CD4-positive, alpha-beta memory T cell (primary cell): ENCODE measurements around the gene TRIL. TPM values are rescaled to one million over a fixed set of nuclear protein-coding genes. Genes with fewer than 3 reads are reported as not detected.
A peak's percentile ranks its signal among the peaks of the same experiment; 100 is the strongest.

Experiments used
- CTCF ChIA-PET: fragments of 350-600 bp; sonication (Branson Sonifier 250); formaldehyde crosslinking; loops from one replicate; lab custom pipeline; 2021; ENCODE audit warnings: inconsistent platforms; ENCODE audit not compliant: partially characterized antibody; lab: Charles Lee
- POLR2A ChIA-PET: fragments of 350-600 bp; sonication (Branson Sonifier 250); formaldehyde crosslinking; loops from one replicate; lab custom pipeline; 2021; ENCODE audit not compliant: partially characterized antibody; lab: Charles Lee
- DNase-seq, 5 donors: peaks; one replicate each; pipeline versions ENCODE4 v3.0.0 to v3.0.0-alpha.2; 2020 to 2022; ENCODE audit warnings: mixed read lengths in 1 of 5
- H3K27ac ChIP-seq: one replicate; pipeline ENCODE4 v1.7.0; 2013; ENCODE audit warnings: low read depth, low read length
- H3K27me3 ChIP-seq: 2 replicates; pipeline ENCODE4 v1.7.0; 2013; ENCODE audit warnings: mild to moderate bottlenecking, low read length, moderate library complexity; ENCODE audit not compliant: insufficient read depth
- H3K36me3 ChIP-seq: 2 replicates; pipeline ENCODE4 v1.7.0; 2013; ENCODE audit warnings: mild to moderate bottlenecking, low read length, moderate library complexity; ENCODE audit not compliant: insufficient read depth
- H3K4me1 ChIP-seq: 2 replicates; pipeline ENCODE4 v1.7.0; 2013; ENCODE audit warnings: mild to moderate bottlenecking, low read length, moderate library complexity; ENCODE audit not compliant: insufficient read depth
- H3K4me3 ChIP-seq, 2 donors: one replicate each; pipeline ENCODE4 v1.7.0; 2013; ENCODE audit warnings: low read length in 2 of 2, mild to moderate bottlenecking in 1 of 2
- H3K9me3 ChIP-seq, 2 donors: one replicate each; pipeline ENCODE4 v1.7.0; 2013; ENCODE audit warnings: low read length in 2 of 2, control low read depth in 1 of 2; ENCODE audit not compliant: control insufficient read depth in 1 of 2
- H3K27ac Mint-ChIP-seq, 7 donors: one replicate each; pipeline ENCODE4 v1.8.0; 2020 to 2021; ENCODE audit warnings: mixed read lengths in 7 of 7, mild to moderate bottlenecking in 6 of 7, inconsistent platforms in 3 of 7, moderate library complexity in 3 of 7
- H3K27me3 Mint-ChIP-seq, 2 donors: one replicate each; pipeline ENCODE4 v1.8.0; 2020 to 2021; ENCODE audit warnings: mixed read lengths in 2 of 2
- H3K36me3 Mint-ChIP-seq, 2 donors: one replicate each; pipeline ENCODE4 v1.8.0; 2020 to 2021; ENCODE audit warnings: mixed read lengths in 2 of 2, inconsistent platforms in 1 of 2, mild to moderate bottlenecking in 1 of 2
- H3K4me1 Mint-ChIP-seq, 4 donors: one replicate each; pipeline ENCODE4 v1.8.0; 2020 to 2021; ENCODE audit warnings: mixed read lengths in 4 of 4, mild to moderate bottlenecking in 1 of 4
- H3K4me3 Mint-ChIP-seq, 8 donors: one replicate each; pipeline ENCODE4 v1.8.0; 2020 to 2021; ENCODE audit warnings: mixed read lengths in 8 of 8, mild to moderate bottlenecking in 7 of 8, moderate library complexity in 6 of 8, inconsistent platforms in 3 of 8
- H3K9me3 Mint-ChIP-seq, 8 donors: one replicate each; pipeline ENCODE4 v1.8.0; 2020 to 2021; ENCODE audit warnings: mixed read lengths in 8 of 8, mild to moderate bottlenecking in 5 of 8, inconsistent platforms in 3 of 8, moderate library complexity in 1 of 8
- intact Hi-C: fragments of 100-400 bp; cut with micrococcal nuclease; formaldehyde crosslinking; loops from one replicate; pipeline ENCODE4 v1.15.1; 2023
- polyA plus RNA-seq, 2 donors: library from polyadenylated mRNA; unstranded; fragments of 300-500 nt; fragmentation: Illumina TruSeq; gene quantifications; one replicate each; pipeline ENCODE4 v1.2.3, GENCODE V29; 2021
- total RNA-seq, 2 experiments: library from RNA; stranded (reverse); gene quantifications; one replicate each; pipeline ENCODE4 v1.2.3, GENCODE V29; 2021

TRIL gene
- total and polyA plus RNA-seq, 4 experiments from 2014 or later, result not detected

DNA sequence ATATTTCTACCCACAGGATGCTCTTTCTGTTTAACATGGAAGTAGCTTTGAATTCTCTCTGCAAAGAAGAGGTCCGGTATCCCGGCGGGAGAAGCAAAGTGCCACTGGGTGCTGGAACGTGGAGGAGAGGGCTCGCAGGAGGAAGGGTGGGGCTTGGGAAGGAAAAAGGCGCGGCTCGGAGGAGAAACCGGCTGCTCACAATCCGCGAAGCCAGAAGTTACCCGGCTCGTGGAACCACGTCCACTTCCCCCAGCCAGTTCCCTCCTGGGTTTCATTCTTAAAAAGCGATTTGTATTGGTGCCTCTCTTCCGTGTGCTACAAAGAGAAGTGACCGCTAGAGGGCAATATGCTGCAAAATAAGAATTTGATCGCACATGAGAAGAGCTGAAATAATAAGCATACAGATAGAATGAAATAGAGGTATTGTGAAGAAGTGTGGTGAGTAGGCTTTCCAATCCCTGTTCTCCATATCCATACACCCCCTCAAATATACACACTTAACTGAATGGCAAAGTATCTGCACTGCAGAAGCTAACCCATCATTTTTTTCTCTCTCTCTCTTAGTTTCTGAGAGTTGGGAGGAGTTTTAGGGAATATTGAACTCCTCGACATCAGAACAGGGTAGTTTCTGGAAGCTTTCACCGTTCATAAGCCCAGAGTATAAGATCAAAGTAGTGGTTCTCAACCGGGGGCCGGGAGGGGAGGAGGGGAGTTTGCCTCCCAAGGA is 31.1 kb downstream of the TRIL start:
- peak overlapping the region in 6 of 7 donors; percentile 7 to 85 (median 76) for H3K27ac Mint-ChIP-seq
- Histone ChIP-seq H3K36me3 (no peaks in the 10 kb centered on the region), H3K27ac (peak overlapping the region; percentile 22), H3K4me1 (peaks cover 17% of the 10 kb centered on the region), H3K4me3 (peak overlapping the region; percentile 25 to 52), H3K9me3 (no peaks in the 10 kb centered on the region), H3K27me3 (no peaks in the 10 kb centered on the region)
- H3K9me3 Mint-ChIP-seq, result no peaks in the 10 kb centered on the region
- intact Hi-C loops, result loop anchor here (1.0 to 10.0 kb wide), 4 partner anchors 175 to 1138 kb away; no protein-coding TSS in a partner anchor
- H3K27me3 Mint-ChIP-seq, result peaks cover 2 to 6% of the 10 kb centered on the region in 2 donors
- peak overlapping the region; percentile 87 to 97 (median 92) for H3K4me3 Mint-ChIP-seq
- H3K4me1 Mint-ChIP-seq, result peaks cover 17 to 33% (median 28%) of the 10 kb centered on the region in 4 donors
- DNase-seq, result peak; percentile 57 to 64 (median 61)
- ChIA-PET POLR2A (no interaction called here), CTCF (interaction anchor here (0.5 to 9.4 kb wide), 23 partner anchors 13 to 489 kb away, joined by 3 to 215 read pairs (median 4); no protein-coding TSS in a partner anchor)
- H3K36me3 Mint-ChIP-seq, result peaks cover 0 to 1% of the 10 kb centered on the region in 2 donors

DNA sequence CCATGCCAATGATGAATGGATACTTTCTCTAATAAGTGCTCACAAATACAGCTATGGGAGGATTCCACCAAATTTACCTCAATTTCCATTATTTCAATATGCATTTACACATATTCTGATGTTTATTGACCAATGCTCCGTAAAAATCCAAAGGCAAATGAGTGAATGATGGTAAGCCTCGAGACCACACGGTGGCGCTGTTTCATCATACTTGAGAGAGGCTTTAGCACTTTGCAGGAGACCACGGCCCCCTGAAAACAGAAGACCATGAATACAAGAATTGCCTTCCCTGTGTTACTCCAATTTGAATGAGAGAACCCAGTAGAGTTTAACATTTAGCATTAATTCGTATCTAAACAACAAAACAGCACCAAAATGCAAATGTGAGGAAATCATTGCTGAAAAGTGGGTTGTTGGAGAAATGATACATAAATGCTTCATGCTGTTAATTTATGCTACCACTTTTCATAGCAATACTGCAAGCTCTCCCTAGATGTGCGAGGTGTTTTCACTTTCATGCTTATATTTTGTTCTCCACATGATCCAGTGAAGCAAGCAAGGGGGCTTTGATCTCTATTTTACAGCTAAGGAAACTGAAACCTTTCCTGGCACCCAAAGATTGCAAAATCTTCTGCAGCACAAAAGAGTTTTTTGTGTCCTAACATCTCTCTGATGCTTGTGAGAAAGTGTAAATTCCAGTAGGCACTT is 35.4 kb downstream of the TRIL start:
- POLR2A ChIA-PET, result no interaction called here
- peaks cover 18 to 31% (median 26%) of the 10 kb centered on the region in 4 donors for H3K4me1 Mint-ChIP-seq
- H3K9me3 ChIP-seq, result no peaks in the 10 kb centered on the region
- peak overlapping the region in 1 of 7 donors; percentile 63 for H3K27ac Mint-ChIP-seq
- H3K27me3 Mint-ChIP-seq, result peaks cover 0 to 2% of the 10 kb centered on the region in 2 donors
- H3K4me1 ChIP-seq, result peaks cover 18% of the 10 kb centered on the region
- no peak overlapping the region for H3K27ac ChIP-seq
- no peaks in the 10 kb centered on the region for H3K27me3 ChIP-seq
- intact Hi-C loops, result loop anchor here (1.0 to 10.0 kb wide), 4 partner anchors 180 to 1142 kb away; no protein-coding TSS in a partner anchor
- H3K4me3 Mint-ChIP-seq, result peak overlapping the region in 3 of 8 donors; percentile 5 to 47 (median 30)
- no peak overlapping the region for H3K4me3 ChIP-seq
- CTCF ChIA-PET, result interaction anchor here (0.8 to 9.4 kb wide), 27 partner anchors 8 to 494 kb away, joined by 3 to 215 read pairs (median 5); no protein-coding TSS in a partner anchor
- H3K36me3 Mint-ChIP-seq, result peaks cover 0 to 1% of the 10 kb centered on the region in 2 donors
- peak; percentile 44 to 52 (median 48) for DNase-seq
- no peaks in the 10 kb centered on the region for H3K9me3 Mint-ChIP-seq
- no peaks in the 10 kb centered on the region for H3K36me3 ChIP-seq

DNA sequence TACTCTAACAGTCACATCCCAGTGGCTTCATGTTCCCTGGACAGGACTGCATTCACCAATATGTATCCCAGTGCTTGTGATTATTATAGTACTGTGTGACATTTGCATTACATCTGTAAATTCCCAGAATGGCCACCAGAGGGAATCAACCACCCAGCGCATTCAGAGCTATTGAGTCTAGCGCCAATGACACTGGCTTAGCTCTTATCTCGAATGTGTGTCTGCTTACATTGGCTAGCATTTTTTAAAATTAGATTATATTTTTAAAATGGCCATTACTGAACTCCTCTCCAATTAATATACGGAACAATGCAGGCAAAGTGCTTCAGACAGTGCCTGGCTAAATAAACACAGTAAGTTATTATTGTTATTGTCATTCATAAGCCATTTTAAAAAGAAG is 36.3 kb downstream of the TRIL start:
- Histone ChIP-seq H3K9me3 (no peaks in the 10 kb centered on the region), H3K36me3 (no peaks in the 10 kb centered on the region), H3K4me3 (no peak overlapping the region), H3K27ac (no peak overlapping the region), H3K27me3 (no peaks in the 10 kb centered on the region), H3K4me1 (peaks cover 11% of the 10 kb centered on the region)
- CTCF ChIA-PET, result interaction anchor here (0.8 to 9.4 kb wide), 27 partner anchors 8 to 495 kb away, joined by 3 to 215 read pairs (median 5); no protein-coding TSS in a partner anchor
- Mint-ChIP-seq H3K4me1 (peaks cover 12 to 22% (median 17%) of the 10 kb centered on the region in 4 donors), H3K9me3 (no peaks in the 10 kb centered on the region), H3K36me3 (peaks cover 0 to under 1% of the 10 kb centered on the region in 2 donors), H3K4me3 (no peak overlapping the region), H3K27ac (peak overlapping the region in 1 of 7 donors; percentile 3), H3K27me3 (peaks cover 0 to 2% of the 10 kb centered on the region in 2 donors)
- intact Hi-C loops, result loop anchor here (1.0 to 10.0 kb wide), 5 partner anchors 180 to 1143 kb away; no protein-coding TSS in a partner anchor
- POLR2A ChIA-PET, result interaction anchor here (1.0 kb wide), 1 partner anchor 487 kb away, joined by 4 read pairs; no protein-coding TSS in a partner anchor
- peak in 4 of 5 donors; percentile 38 to 42 (median 39) for DNase-seq

DNA sequence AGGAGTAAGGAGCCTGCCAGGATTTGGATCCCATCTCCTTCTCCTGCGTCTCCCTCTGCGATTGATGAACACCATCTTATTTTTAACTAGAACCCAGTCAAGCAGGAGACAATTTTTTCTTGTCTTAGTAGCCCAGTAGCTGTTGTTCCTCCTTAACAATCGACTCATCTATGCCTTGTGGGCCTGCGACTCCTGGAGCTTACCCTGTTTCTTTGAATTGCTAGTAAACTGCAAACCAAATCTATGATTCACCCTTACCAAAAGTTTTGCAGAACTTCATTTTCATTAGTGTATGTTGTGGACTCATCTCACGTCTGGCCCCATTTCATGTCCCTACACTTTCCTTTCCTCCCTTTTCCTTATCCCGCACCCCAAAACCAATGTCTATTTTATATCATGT is 37.7 kb downstream of the TRIL start:
- Histone ChIP-seq H3K4me3 (no peak overlapping the region), H3K9me3 (no peaks in the 10 kb centered on the region), H3K4me1 (peaks cover 11% of the 10 kb centered on the region), H3K27ac (no peak overlapping the region), H3K36me3 (no peaks in the 10 kb centered on the region), H3K27me3 (no peaks in the 10 kb centered on the region)
- Mint-ChIP-seq H3K36me3 (no peaks in the 10 kb centered on the region), H3K27me3 (peaks cover under 1 to 2% of the 10 kb centered on the region in 2 donors), H3K9me3 (no peaks in the 10 kb centered on the region), H3K4me1 (peaks cover 9 to 17% (median 13%) of the 10 kb centered on the region in 4 donors), H3K27ac (no peak overlapping the region), H3K4me3 (no peak overlapping the region)
- intact Hi-C loops, result loop anchor here (10.0 kb wide), 1 partner anchor 1144 kb away; no protein-coding TSS in a partner anchor
- no peak for DNase-seq
- CTCF ChIA-PET, result interaction anchor here (1.9 to 9.4 kb wide), 4 partner anchors 6 to 488 kb away, joined by 6 to 215 read pairs (median 153); no protein-coding TSS in a partner anchor
- POLR2A ChIA-PET, result no interaction called here

DNA sequence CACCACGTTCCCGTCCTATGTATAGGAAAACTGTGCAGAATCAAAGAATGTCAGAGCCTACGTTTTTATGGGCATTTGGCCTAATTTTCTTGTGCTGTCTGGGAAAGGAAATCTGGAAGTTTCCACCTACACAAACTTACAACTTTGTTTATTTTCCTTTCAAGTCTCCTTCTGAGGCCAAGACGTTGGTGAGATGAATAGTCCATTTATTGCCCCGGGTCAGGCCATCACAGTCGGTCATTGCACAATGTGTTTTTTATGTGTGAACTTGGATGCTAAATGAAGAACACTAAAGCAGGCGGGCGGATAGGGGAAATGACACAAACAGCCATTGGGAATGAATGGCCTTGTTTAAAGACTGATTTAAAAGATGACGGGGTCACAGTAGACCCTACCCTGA is 38.6 kb downstream of the TRIL start:
- H3K27ac Mint-ChIP-seq, result no peak overlapping the region
- no peak overlapping the region for H3K27ac ChIP-seq
- H3K36me3 ChIP-seq, result no peaks in the 10 kb centered on the region
- no peaks in the 10 kb centered on the region for H3K27me3 ChIP-seq
- no peak overlapping the region for H3K4me3 ChIP-seq
- H3K4me1 Mint-ChIP-seq, result peaks cover 9 to 17% (median 13%) of the 10 kb centered on the region in 4 donors
- H3K4me3 Mint-ChIP-seq, result no peak overlapping the region
- no peak for DNase-seq
- ChIA-PET CTCF (interaction anchor here (1.7 to 9.4 kb wide), 3 partner anchors 21 to 489 kb away, joined by 4 to 215 read pairs (median 212); no protein-coding TSS in a partner anchor), POLR2A (no interaction called here)
- H3K4me1 ChIP-seq, result peaks cover 11% of the 10 kb centered on the region
- no peaks in the 10 kb centered on the region for H3K36me3 Mint-ChIP-seq
- intact Hi-C loops, result no loop called here
- peaks cover 0 to 2% of the 10 kb centered on the region in 2 donors for H3K27me3 Mint-ChIP-seq
- no peaks in the 10 kb centered on the region for H3K9me3 Mint-ChIP-seq
- H3K9me3 ChIP-seq, result no peaks in the 10 kb centered on the region

DNA sequence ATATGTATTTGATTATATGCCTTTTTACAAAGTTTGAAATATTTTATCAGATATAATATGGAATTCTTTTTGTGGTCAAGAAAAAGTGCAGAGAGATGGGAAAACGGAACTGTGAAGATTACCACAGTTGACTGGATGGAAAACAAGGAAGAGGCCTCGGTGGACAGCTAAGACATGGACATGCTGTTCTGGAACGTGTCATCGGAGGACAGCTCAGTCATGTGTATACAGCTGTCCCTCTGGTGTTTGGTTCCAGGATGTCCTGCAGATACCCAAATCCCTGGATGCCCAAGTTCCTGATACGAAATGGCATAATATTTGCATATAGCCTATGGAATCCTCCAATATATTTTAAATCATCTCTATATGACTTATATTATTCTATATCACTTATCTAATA is 49.4 kb downstream of the TRIL start:
- H3K4me1 Mint-ChIP-seq, result no peaks in the 10 kb centered on the region
- H3K9me3 Mint-ChIP-seq, result peaks cover 0 to 8% (median 4%) of the 10 kb centered on the region in 8 donors
- ChIA-PET POLR2A (no interaction called here), CTCF (interaction anchor here (0.9 to 2.0 kb wide), 5 partner anchors 10 to 17 kb away, joined by 5 to 13 read pairs (median 6); no protein-coding TSS in a partner anchor)
- Histone ChIP-seq H3K4me1 (no peaks in the 10 kb centered on the region), H3K9me3 (no peaks in the 10 kb centered on the region), H3K4me3 (no peak overlapping the region), H3K27ac (no peak overlapping the region), H3K27me3 (no peaks in the 10 kb centered on the region), H3K36me3 (no peaks in the 10 kb centered on the region)
- intact Hi-C loops, result no loop called here
- no peak overlapping the region for H3K27ac Mint-ChIP-seq
- H3K27me3 Mint-ChIP-seq, result peaks cover 4 to 6% of the 10 kb centered on the region in 2 donors
- no peak overlapping the region for H3K4me3 Mint-ChIP-seq
- H3K36me3 Mint-ChIP-seq, result no peaks in the 10 kb centered on the region
- DNase-seq, result no peak
